Upper lobe of left lung (tissue), 6 donors: ENCODE measurements around the gene PAPSS1. TPM values are rescaled to one million over a fixed set of nuclear protein-coding genes. Genes with fewer than 3 reads are reported as not detected.

Source experiments
- ATAC-seq, 2 donors: fragments of 200-7000 bp; cut with Tn5 transposase; one replicate each; pipeline ENCODE4 v1.9.1; 2022; ENCODE audit warnings: mild to moderate bottlenecking in 2 of 2, moderate library complexity in 2 of 2; ENCODE audit not compliant: low FRiP score in 2 of 2
- DNase-seq, 2 donors: peaks; one replicate each; pipeline ENCODE4 v3.0.0-alpha.2; 2019 to 2020
- H3K27ac ChIP-seq, 4 donors: fragments of 200-600 bp; sonication (generic); one replicate each; pipeline ENCODE4 v1.5.1; 2016 to 2019
- H3K27me3 ChIP-seq, 4 donors: fragments of 200-600 bp; sonication (generic); one replicate each; pipeline ENCODE4 v1.5.1; 2017 to 2019
- H3K36me3 ChIP-seq, 4 donors: fragments of 200-600 bp; sonication (generic); one replicate each; pipeline ENCODE4 v1.5.1; 2016 to 2019
- H3K4me1 ChIP-seq, 4 donors: fragments of 200-600 bp; sonication (generic); one replicate each; pipeline ENCODE4 v1.5.1; 2018 to 2019
- H3K4me3 ChIP-seq, 4 donors: fragments of 200-600 bp; sonication (generic); one replicate each; pipeline ENCODE4 v1.5.1; 2017 to 2019; ENCODE audit warnings: mild to moderate bottlenecking in 2 of 4, moderate library complexity in 1 of 4
- H3K9me3 ChIP-seq, 4 donors: fragments of 200-600 bp; sonication (generic); one replicate each; pipeline ENCODE4 v1.5.1; 2018 to 2019
- CTCF ChIP-seq, 6 experiments: fragments of 450-650 bp in 4 of 6; fragments of 200-600 bp in 2 of 6; sonication (generic) in 2 of 6; IDR thresholded peaks; one replicate each; pipeline ENCODE4 v1.5.1; 2016 to 2019; ENCODE audit warnings: antibody characterized with exemption in 6 of 6
- EP300 ChIP-seq, 4 donors: sonication (generic); formaldehyde crosslinking; IDR thresholded peaks; one replicate each; pipeline ENCODE4 v1.5.1; 2017; ENCODE audit warnings: antibody characterized with exemption in 4 of 4, control low read depth in 2 of 4
- POLR2A ChIP-seq, 4 donors: fragments of 450-650 bp; IDR thresholded peaks; one replicate each; pipeline ENCODE4 v1.5.1; 2016 to 2017; ENCODE audit warnings: antibody characterized with exemption in 4 of 4, mild to moderate bottlenecking in 2 of 4
- POLR2AphosphoS5 ChIP-seq, 2 donors: sonication (generic); formaldehyde crosslinking; IDR thresholded peaks; one replicate each; pipeline ENCODE4 v1.5.1; 2017; ENCODE audit warnings: antibody characterized with exemption in 2 of 2
- WGBS, 2 donors: methylation state at CpG; one replicate each; pipeline ENCODE4 v1.1.5; 2017 to 2018; 5-methylcytosine and 5-hydroxymethylcytosine counted together
- total RNA-seq, 6 donors: library from RNA; depleted of rRNA in 4 of 6; stranded (reverse); fragments of >200 nt in 4 of 6; gene quantifications; one replicate each; pipeline versions ENCODE4 v1.1.0 to v1.2.1, GENCODE V29; 2016 to 2021
- donor health status: DM: no; HTN: no; CAD: no; lungs with moderate emphysema.
- donor health status: DM: no; HTN: yes; CAD: no; lungs with severe emphysema.

PAPSS1 gene
- total RNA-seq, 6 donors from 2014 or later = 23.7 to 84.9 (median 55.4) TPM

GRCh38 chr4:107714256-107714655 is 5.8 kb downstream of the PAPSS1 start:
- DNase-seq = no peak
- peaks cover 6 to 21% (median 9%) of the 10 kb centered on the region in 4 donors for H3K4me1 ChIP-seq
- no peak overlapping the region for H3K4me3 ChIP-seq
- H3K27ac ChIP-seq = no peak overlapping the region
- no peak for TF ChIP-seq POLR2A (IDR thresholded peaks at IDR 0.05)
- TF ChIP-seq POLR2AphosphoS5 (IDR thresholded peaks at IDR 0.05) = no peak
- no peak for TF ChIP-seq EP300 (IDR thresholded peaks at IDR 0.05)
- no peak for TF ChIP-seq CTCF (IDR thresholded peaks at IDR 0.05)
- H3K36me3 ChIP-seq = no peaks in the 10 kb centered on the region
- WGBS, 2 donors = 88 to 89% methylated on average over 3 of the region's 3 CpGs
- no peaks in the 10 kb centered on the region for H3K9me3 ChIP-seq
- no peak for ATAC-seq
- no peaks in the 10 kb centered on the region for H3K27me3 ChIP-seq

- H3K27ac ChIP-seq = no peak overlapping the region
These were observed 7.8 kb downstream of the PAPSS1 start for GRCh38 chr4:107712236-107712635.

GRCh38 chr4:107711831-107712230 is 8.2 kb downstream of the PAPSS1 start:
- 78 to 80% methylated on average over 3 of the region's 3 CpGs for WGBS, 2 donors
- H3K9me3 ChIP-seq = peaks cover 0 to 4% (median 3%) of the 10 kb centered on the region in 4 donors
- DNase-seq (no peak), ATAC-seq (no peak)
- no peaks in the 10 kb centered on the region for H3K36me3 ChIP-seq
- no peak overlapping the region for H3K4me3 ChIP-seq
- TF ChIP-seq POLR2A (IDR thresholded peaks at IDR 0.05) (no peak), EP300 (IDR thresholded peaks at IDR 0.05) (no peak), CTCF (IDR thresholded peaks at IDR 0.05) (no peak), POLR2AphosphoS5 (IDR thresholded peaks at IDR 0.05) (no peak)
- no peaks in the 10 kb centered on the region for H3K27me3 ChIP-seq
- no peak overlapping the region for H3K27ac ChIP-seq
- peaks cover 0 to 8% (median 4%) of the 10 kb centered on the region in 4 donors for H3K4me1 ChIP-seq

More at GRCh38 chr4:107712236-107712635, 7.8 kb downstream of the PAPSS1 start:
- H3K4me1 ChIP-seq = peaks cover 0 to 8% (median 4%) of the 10 kb centered on the region in 4 donors
- H3K9me3 ChIP-seq = no peaks in the 10 kb centered on the region
- no peak for DNase-seq
- TF ChIP-seq CTCF (IDR thresholded peaks at IDR 0.05) (no peak), EP300 (IDR thresholded peaks at IDR 0.05) (no peak), POLR2A (IDR thresholded peaks at IDR 0.05) (no peak), POLR2AphosphoS5 (IDR thresholded peaks at IDR 0.05) (no peak)
- no peaks in the 10 kb centered on the region for H3K27me3 ChIP-seq
- no peak overlapping the region for H3K4me3 ChIP-seq
- ATAC-seq = no peak
- no peaks in the 10 kb centered on the region for H3K36me3 ChIP-seq
- 95 to 97% methylated on average over 2 of the region's 2 CpGs for WGBS, 2 donors

GRCh38 chr4:107710493-107711459 is 9.3 kb downstream of the PAPSS1 start:
- H3K4me1 ChIP-seq = peaks cover 0 to 8% (median 4%) of the 10 kb centered on the region in 4 donors
- H3K4me3 ChIP-seq = no peak overlapping the region
- H3K36me3 ChIP-seq = no peaks in the 10 kb centered on the region
- peaks cover 5 to 14% (median 12%) of the 10 kb centered on the region in 4 donors for H3K9me3 ChIP-seq
- no peak overlapping the region for H3K27ac ChIP-seq
- 90 to 93% methylated on average over 9 to 10 of the region's 10 CpGs for WGBS, 2 donors
- DNase-seq (no peak), ATAC-seq (no peak)
- no peaks in the 10 kb centered on the region for H3K27me3 ChIP-seq
- TF ChIP-seq POLR2AphosphoS5 (IDR thresholded peaks at IDR 0.05) = no peak
- no peak for TF ChIP-seq EP300 (IDR thresholded peaks at IDR 0.05)
- no peak for TF ChIP-seq CTCF (IDR thresholded peaks at IDR 0.05)
- no peak for TF ChIP-seq POLR2A (IDR thresholded peaks at IDR 0.05)
